SK-N-SH (cell line): ENCODE results near the gene TSNAXIP1. TPM values are rescaled to one million over a fixed set of nuclear protein-coding genes. Genes with fewer than 3 reads are reported as not detected.

ENCODE experiments used
- CTCF ChIA-PET: fragments of 300-600, 350-600 bp; formaldehyde crosslinking; extraction: SDS; loops from one replicate; lab custom pipeline; 2021; lab: Yijun Ruan, JAX
- POLR2A ChIA-PET: fragments of 350-600 bp; sonication (Branson Sonifier 250); formaldehyde crosslinking; extraction: SDS; loops from one replicate; lab custom pipeline; 2020; ENCODE audit warnings: antibody characterized with exemption, inconsistent platforms; lab: Yijun Ruan, JAX
- DNase-seq: peaks from one replicate; pipeline ENCODE4 v3.0.0; 2012
- H2AFZ ChIP-seq: fragments of 200-600 bp; sonication (generic); 2 replicates; pipeline ENCODE4 v1.8.1; 2016; ENCODE audit warnings: antibody characterized with exemption, mild to moderate bottlenecking, low read depth
- H3F3A ChIP-seq: fragments of 200-600 bp; sonication (generic); replicated peaks from 2 replicates; pipeline ENCODE3; 2016; ENCODE audit warnings: antibody characterized with exemption, mild to moderate bottlenecking; ENCODE audit not compliant: insufficient read depth
- H3K27ac ChIP-seq, 2 experiments: fragments of 200-500 bp in 1 of 2; fragments of 200-600 bp in 1 of 2; sonication (Bioruptor generic) in 1 of 2; sonication (generic), shearing (Covaris generic) in 1 of 2; 2 replicates each; pipeline versions ENCODE4 v1.5.1 to v1.6.1; 2014 to 2016; ENCODE audit warnings: low read depth in 2 of 2, inconsistent platforms in 1 of 2, low read length in 1 of 2, mild to moderate bottlenecking in 1 of 2, mixed read lengths in 1 of 2
- H3K27me3 ChIP-seq: fragments of 200-600 bp; sonication (generic), shearing (Covaris generic); 2 replicates; pipeline ENCODE4 v1.6.1; 2016; ENCODE audit warnings: mixed run types; ENCODE audit not compliant: insufficient read depth
- H3K36me3 ChIP-seq, 2 experiments: fragments of 200-500 bp in 1 of 2; fragments of 200-600 bp in 1 of 2; sonication (Bioruptor generic) in 1 of 2; sonication (generic) in 1 of 2; replicated peaks in 1 of 2; 2 replicates each; pipeline versions ENCODE3 to v1.5.1; 2014 to 2016; ENCODE audit warnings: low read length in 1 of 2, mild to moderate bottlenecking in 1 of 2; ENCODE audit not compliant: insufficient read depth in 2 of 2, control insufficient read depth in 1 of 2
- H3K4me1 ChIP-seq, 2 experiments: fragments of 200-500 bp in 1 of 2; fragments of 200-600 bp in 1 of 2; sonication (Bioruptor generic) in 1 of 2; sonication (generic), shearing (Covaris generic) in 1 of 2; 2 replicates each; pipeline versions ENCODE4 v1.5.1 to v1.6.1; 2014 to 2016; ENCODE audit warnings: low read depth in 1 of 2, low read length in 1 of 2, mixed run types in 1 of 2; ENCODE audit not compliant: insufficient read depth in 2 of 2, control insufficient read depth in 1 of 2
- H3K4me2 ChIP-seq: fragments of 200-600 bp; sonication (generic), shearing (Covaris generic); 2 replicates; pipeline ENCODE4 v1.6.1; 2017; ENCODE audit warnings: mixed run types
- H3K4me3 ChIP-seq, 2 experiments: fragments of 200-500 bp in 1 of 2; fragments of 200-600 bp in 1 of 2; sonication (Bioruptor generic) in 1 of 2; sonication (generic), shearing (Covaris generic) in 1 of 2; 2 replicates each; pipeline versions ENCODE4 v1.5.1 to v1.8.1; 2014 to 2016; ENCODE audit warnings: low read depth in 2 of 2, inconsistent platforms in 1 of 2, low read length in 1 of 2, mild to moderate bottlenecking in 1 of 2, mixed read lengths in 1 of 2, moderate library complexity in 1 of 2
- H3K79me2 ChIP-seq: fragments of 200-600 bp; sonication (generic); 2 replicates; pipeline ENCODE4 v1.8.1; 2017; ENCODE audit warnings: mild to moderate bottlenecking; ENCODE audit not compliant: insufficient read depth
- H3K9ac ChIP-seq: fragments of 200-600 bp; sonication (generic); 2 replicates; pipeline ENCODE4 v1.6.1; 2017; ENCODE audit warnings: mixed run types
- H3K9me2 ChIP-seq: fragments of 200-600 bp; sonication (generic); 2 replicates; pipeline ENCODE4 v1.6.1; 2017; ENCODE audit warnings: mixed run types
- H3K9me3 ChIP-seq: fragments of 200-600 bp; sonication (generic); 2 replicates; pipeline ENCODE4 v1.6.1; 2017; ENCODE audit warnings: mixed run types, mild to moderate bottlenecking, moderate library complexity
- H4K20me1 ChIP-seq: fragments of 200-600 bp; sonication (generic); 2 replicates; pipeline ENCODE4 v1.6.1; 2017; ENCODE audit warnings: mild to moderate bottlenecking, mixed run types; ENCODE audit not compliant: insufficient read depth
- CTCF ChIP-seq: fragments of 200-600 bp; sonication (generic); IDR thresholded peaks from 2 replicates; pipeline ENCODE4 v1.6.1; 2017; ENCODE audit warnings: antibody characterized with exemption, mild to moderate bottlenecking, moderate library complexity
- ELF1 ChIP-seq: IDR thresholded peaks from 2 replicates; pipeline ENCODE4 v1.4.0; 2012
- EP300 ChIP-seq, 2 experiments: IDR thresholded peaks; 2 replicates each; pipeline versions ENCODE4 v1.4.0 to v1.6.1; 2012; ENCODE audit warnings: borderline replicate concordance in 1 of 2, low read depth in 1 of 2, low read length in 1 of 2
- FOXJ3 ChIP-seq: sonication (generic); formaldehyde crosslinking; IDR thresholded peaks from 2 replicates; pipeline ENCODE4 v1.5.1; 2020; ENCODE audit warnings: mild to moderate bottlenecking, missing genetic modification reagents
- FOXM1 ChIP-seq: IDR thresholded peaks from 2 replicates; pipeline ENCODE4 v1.4.0; 2012; ENCODE audit warnings: low read depth, mild to moderate bottlenecking
- GABPA ChIP-seq: IDR thresholded peaks from 2 replicates; pipeline ENCODE4 v1.4.0; 2012; ENCODE audit warnings: low read depth, mild to moderate bottlenecking
- IRF3 ChIP-seq: fragments of 150-350 bp; IDR thresholded peaks from 2 replicates; pipeline ENCODE4 v1.6.1; 2016; ENCODE audit warnings: mild to moderate bottlenecking, low read depth, low read length
- JUND ChIP-seq: IDR thresholded peaks from 2 replicates; pipeline ENCODE4 v1.4.0; 2012
- MXI1 ChIP-seq: IDR thresholded peaks from 2 replicates; pipeline ENCODE4 v1.6.1; 2012; ENCODE audit warnings: mild to moderate bottlenecking, low read depth, low read length, improper control_type of control experiment
- POLR2AphosphoS5 ChIP-seq: IDR thresholded peaks from 2 replicates; pipeline ENCODE4 v1.6.1; 2012; ENCODE audit warnings: low read depth, low read length
- REST ChIP-seq: IDR thresholded peaks from 2 replicates; pipeline ENCODE4 v1.6.1; 2012; ENCODE audit warnings: mild to moderate bottlenecking, low read depth, low read length, moderate library complexity
- RFX5 ChIP-seq: IDR thresholded peaks from 2 replicates; pipeline ENCODE4 v1.6.1; 2012; ENCODE audit warnings: mild to moderate bottlenecking, improper control_type of control experiment, low read length
- TAF1 ChIP-seq: IDR thresholded peaks from 2 replicates; pipeline ENCODE4 v1.6.1; 2012; ENCODE audit warnings: low read depth, mild to moderate bottlenecking, low read length, moderate library complexity, borderline replicate concordance
- TEAD4 ChIP-seq: IDR thresholded peaks from 2 replicates; pipeline ENCODE4 v1.4.0; 2012; ENCODE audit warnings: mild to moderate bottlenecking, borderline replicate concordance; ENCODE audit not compliant: insufficient read depth
- WGBS: methylation state at CpG from one replicate; pipeline ENCODE4 v1.1.6; 2017; ENCODE audit warnings: low lambda C conversion rate; 5-methylcytosine and 5-hydroxymethylcytosine counted together
- polyA plus RNA-seq, 3 experiments: library from polyadenylated mRNA; depleted of rRNA; stranded (reverse); fragments of >200 nt; gene quantifications; 2 replicates each; pipeline ENCODE4 v1.2.3, GENCODE V29; 2012

Gene TSNAXIP1
- polyA plus RNA-seq, 1 of the 3 experiments (the other 2 are of a cell fraction) = 4.4 TPM

GRCh38 chr16:67781565-67781921 lies 25.1 kb upstream of the TSNAXIP1 start (continued):
- TF ChIP-seq CTCF (no peak), JUND (no peak)

DNA sequence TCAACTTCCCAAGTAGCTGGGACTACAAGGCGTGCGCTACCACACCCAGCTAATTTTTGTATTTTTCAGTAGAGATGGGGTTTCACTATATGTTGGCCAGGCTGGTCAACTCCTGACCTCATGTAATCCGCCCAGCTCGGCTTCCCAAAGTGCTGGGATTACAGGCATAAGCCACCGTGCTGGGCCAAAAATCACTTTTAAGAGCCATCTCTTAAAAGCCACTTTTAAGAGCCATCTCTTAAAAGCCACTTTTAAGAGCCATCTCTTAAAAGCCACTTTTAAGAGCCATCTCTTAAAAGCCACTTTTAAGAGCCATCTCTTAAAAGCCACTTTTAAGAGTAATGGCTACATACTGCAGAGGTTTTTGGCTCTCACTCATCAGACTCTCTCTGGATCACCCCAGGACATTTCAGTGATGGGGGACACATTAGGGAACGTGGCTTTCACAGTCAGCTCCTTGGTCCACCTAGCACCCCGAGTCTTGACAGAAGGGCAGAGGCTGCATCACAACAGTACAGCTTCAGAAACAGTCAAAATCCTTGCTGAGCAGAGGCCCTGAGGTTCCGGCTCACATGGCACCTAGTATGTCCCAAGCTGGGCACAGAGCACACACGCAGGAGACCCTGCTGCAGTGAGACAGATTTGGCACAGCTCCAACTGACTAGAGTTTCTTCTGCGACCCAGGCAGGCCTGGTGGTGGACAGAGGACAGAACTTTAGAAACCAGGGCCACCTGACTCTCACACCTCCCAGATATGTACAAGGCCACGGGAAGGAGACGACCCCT lies 23.9 kb upstream of the TSNAXIP1 start:
- H3K4me1 ChIP-seq = no peaks in the 10 kb centered on the region; a peak in 1 of 4 replicates
- no peak for DNase-seq
- H3F3A ChIP-seq = peaks cover 7% of the 10 kb centered on the region
- 0 out of 2 replicates have a peak, but pooled peaks cover 12% of the 10 kb centered on the region for H4K20me1 ChIP-seq
- 95% methylated on average over 12 of the region's 12 CpGs for WGBS
- peaks cover 0 to 7% of the 10 kb centered on the region in 2 experiments for H3K36me3 ChIP-seq
- H3K27me3 ChIP-seq = no peaks in the 10 kb centered on the region
- no peak overlapping the region for H3K9ac ChIP-seq
- no peak overlapping the region for H3K4me2 ChIP-seq
- TF ChIP-seq GABPA = no peak
- no peak for TF ChIP-seq EP300 (IDR thresholded peaks at IDR 0.05; ENCODE audit: borderline replicate concordance in 1 of 2, low read depth in 1 of 2, low read length in 1 of 2)
- TF ChIP-seq FOXJ3 (CRISPR knock-in tag) = no peak
- no peak for TF ChIP-seq MXI1
- no peak for TF ChIP-seq REST
- TF ChIP-seq FOXM1 = no peak
- TF ChIP-seq TEAD4 = no peak
- TF ChIP-seq POLR2AphosphoS5 = no peak
- no peak for TF ChIP-seq ELF1
- no peak for TF ChIP-seq RFX5
- no peak for TF ChIP-seq TAF1
- no peak for TF ChIP-seq IRF3
- no peaks in the 10 kb centered on the region for H3K9me2 ChIP-seq
- no peak overlapping the region for H2AFZ ChIP-seq
- ChIA-PET POLR2A (interaction anchor here (1.0 kb wide), 1 partner anchor 24 kb away, joined by 3 read pairs; the partner anchor contains the start of genes RANBP10 and TSNAXIP1), CTCF (interaction anchor here (0.7 to 1.4 kb wide), 4 partner anchors 13 to 151 kb away, joined by 3 to 5 read pairs (median 3); no protein-coding TSS in a partner anchor)
- no peak overlapping the region for H3K27ac ChIP-seq
- no peak overlapping the region for H3K4me3 ChIP-seq
- peaks cover 38% of the 10 kb centered on the region for H3K79me2 ChIP-seq
- H3K9me3 ChIP-seq = no peaks in the 10 kb centered on the region
